H9 (cell line): ENCODE data around the gene AFF1. TPM values are rescaled to one million over a fixed set of nuclear protein-coding genes. Genes with fewer than 3 reads are reported as not detected.

ENCODE experiments used
- DNase-seq: peaks from one replicate; pipeline ENCODE4 v3.0.0-alpha.2; 2017
- H2AFZ ChIP-seq: one replicate; pipeline ENCODE4 v1.6.1; 2013; ENCODE audit warnings: mild to moderate bottlenecking, low read length, control low read depth, moderate library complexity
- H2AK5ac ChIP-seq: 2 replicates; pipeline ENCODE4 v1.6.1; 2013; ENCODE audit warnings: low read length, control low read depth, mixed read lengths; ENCODE audit not compliant: insufficient read length
- H2BK120ac ChIP-seq: one replicate; pipeline ENCODE4 v1.6.1; 2013; ENCODE audit warnings: low read depth, mild to moderate bottlenecking, low read length, control low read depth, inconsistent platforms; ENCODE audit not compliant: poor library complexity, severe bottlenecking
- H2BK12ac ChIP-seq: 2 replicates; pipeline ENCODE4 v1.6.1; 2013; ENCODE audit warnings: low read length, control low read depth, mixed read lengths, low read depth; ENCODE audit not compliant: insufficient read length
- H2BK15ac ChIP-seq: 2 replicates; pipeline ENCODE4 v1.6.1; 2013; ENCODE audit warnings: low read depth, low read length, control low read depth
- H2BK20ac ChIP-seq: one replicate; pipeline ENCODE4 v1.6.1; 2013; ENCODE audit warnings: low read depth, mild to moderate bottlenecking, low read length, control low read depth, inconsistent platforms; ENCODE audit not compliant: poor library complexity, severe bottlenecking
- H2BK5ac ChIP-seq: 2 replicates; pipeline ENCODE4 v1.6.1; 2013; ENCODE audit warnings: low read length, control low read depth, mixed read lengths; ENCODE audit not compliant: insufficient read length
- H3K14ac ChIP-seq: 2 replicates; pipeline ENCODE4 v1.6.1; 2013; ENCODE audit warnings: low read length, control low read depth; ENCODE audit not compliant: insufficient read depth
- H3K18ac ChIP-seq: 2 replicates; pipeline ENCODE4 v1.6.1; 2013; ENCODE audit warnings: low read depth, mild to moderate bottlenecking, mixed read lengths, low read length, control low read depth; ENCODE audit not compliant: insufficient read length
- H3K23ac ChIP-seq: 2 replicates; pipeline ENCODE4 v1.6.1; 2013; ENCODE audit warnings: low read length, control low read depth, mixed read lengths, low read depth; ENCODE audit not compliant: insufficient read length
- H3K23me2 ChIP-seq: 2 replicates; pipeline ENCODE4 v1.6.1; 2013; ENCODE audit warnings: low read depth, mild to moderate bottlenecking, mixed read lengths, low read length, control low read depth; ENCODE audit not compliant: insufficient read length, poor library complexity, severe bottlenecking
- H3K27ac ChIP-seq: 2 replicates; pipeline ENCODE4 v1.5.1; 2013; ENCODE audit warnings: low read length, control low read depth, mixed read lengths, low read depth; ENCODE audit not compliant: insufficient read length
- H3K27me3 ChIP-seq: 2 replicates; pipeline ENCODE4 v1.6.1; 2013; ENCODE audit warnings: low read length, control low read depth, inconsistent platforms; ENCODE audit not compliant: insufficient read depth
- H3K4ac ChIP-seq: 2 replicates; pipeline ENCODE4 v1.6.1; 2013; ENCODE audit warnings: low read depth, mild to moderate bottlenecking, control low read depth, inconsistent platforms, low read length, moderate library complexity
- H3K4me1 ChIP-seq: 2 replicates; pipeline ENCODE4 v1.6.1; 2013; ENCODE audit warnings: low read length, control low read depth, inconsistent platforms; ENCODE audit not compliant: insufficient read depth
- H3K4me2 ChIP-seq: 2 replicates; pipeline ENCODE4 v1.6.1; 2013; ENCODE audit warnings: low read length, control low read depth, mixed read lengths; ENCODE audit not compliant: insufficient read length, insufficient read depth
- H3K56ac ChIP-seq: 2 replicates; pipeline ENCODE4 v1.6.1; 2013; ENCODE audit warnings: low read depth, mild to moderate bottlenecking, mixed read lengths, low read length, control low read depth; ENCODE audit not compliant: insufficient read length
- H3K79me1 ChIP-seq: 2 replicates; pipeline ENCODE4 v1.6.1; 2013; ENCODE audit warnings: low read depth, mild to moderate bottlenecking, moderate library complexity, low read length, control low read depth, inconsistent platforms; ENCODE audit not compliant: insufficient read depth, poor library complexity, severe bottlenecking
- H3K79me2 ChIP-seq: 2 replicates; pipeline ENCODE4 v1.6.1; 2013; ENCODE audit warnings: low read length, control low read depth, inconsistent platforms; ENCODE audit not compliant: insufficient read depth
- H3K9ac ChIP-seq: 2 replicates; pipeline ENCODE4 v1.6.1; 2013; ENCODE audit warnings: low read length, control low read depth, mixed read lengths; ENCODE audit not compliant: insufficient read length; ENCODE audit errors: extremely low read depth
- H3K9me3 ChIP-seq: one replicate; pipeline ENCODE4 v1.6.1; 2013; ENCODE audit warnings: low read depth, low read length, inconsistent platforms; ENCODE audit not compliant: control insufficient read depth
- H3T11ph ChIP-seq: one replicate; pipeline ENCODE4 v1.6.1; 2013; ENCODE audit warnings: mild to moderate bottlenecking, low read length, control low read depth, inconsistent platforms
- H4K20me1 ChIP-seq: one replicate; pipeline ENCODE4 v1.6.1; 2013; ENCODE audit not compliant: control insufficient read depth, insufficient read length, insufficient read depth
- H4K5ac ChIP-seq: 2 replicates; pipeline ENCODE4 v1.6.1; 2013; ENCODE audit warnings: low read depth, mild to moderate bottlenecking, mixed read lengths, low read length, control low read depth; ENCODE audit not compliant: insufficient read length
- H4K8ac ChIP-seq: replicated peaks from 2 replicates; pipeline ENCODE4 v1.6.1; 2013; ENCODE audit warnings: low read length, control low read depth, mixed read lengths, low read depth; ENCODE audit not compliant: insufficient read length
- H4K91ac ChIP-seq: 2 replicates; pipeline ENCODE4 v1.6.1; 2013; ENCODE audit warnings: low read depth, mild to moderate bottlenecking, moderate library complexity, mixed read lengths, low read length, control low read depth; ENCODE audit not compliant: insufficient read length
- H3K27ac Mint-ChIP-seq, 3 experiments: 2 replicates in 2 of 3; 3 replicates in 1 of 3; pipeline ENCODE4 v1.8.0; 2020 to 2021; ENCODE audit warnings: mixed read lengths in 3 of 3, mild to moderate bottlenecking in 1 of 3, moderate library complexity in 1 of 3
- H3K27me3 Mint-ChIP-seq: 2 replicates; pipeline ENCODE4 v1.8.0; 2021; ENCODE audit warnings: low read depth, mild to moderate bottlenecking, moderate library complexity, mixed read lengths
- H3K36me3 Mint-ChIP-seq, 3 experiments: 2 replicates in 2 of 3; 3 replicates in 1 of 3; pipeline ENCODE4 v1.8.0; 2020 to 2021; ENCODE audit warnings: low read depth in 3 of 3, mixed read lengths in 3 of 3; ENCODE audit not compliant: insufficient read depth in 1 of 3
- H3K4me1 Mint-ChIP-seq, 2 experiments: 2 replicates each; pipeline ENCODE4 v1.8.0; 2020; ENCODE audit warnings: mixed read lengths in 2 of 2
- H3K4me3 Mint-ChIP-seq, 2 experiments: 2 replicates in 1 of 2; 3 replicates in 1 of 2; pipeline ENCODE4 v1.8.0; 2020 to 2021; ENCODE audit warnings: mild to moderate bottlenecking in 2 of 2, mixed read lengths in 2 of 2, moderate library complexity in 1 of 2
- H3K9me3 Mint-ChIP-seq, 2 experiments: 2 replicates in 1 of 2; 3 replicates in 1 of 2; pipeline ENCODE4 v1.8.0; 2020; ENCODE audit warnings: mild to moderate bottlenecking in 2 of 2, mixed read lengths in 2 of 2, moderate library complexity in 1 of 2
- CTCF ChIP-seq: fragments of 200-600 bp; sonication (generic); conservative IDR thresholded peaks from 3 replicates; pipeline ENCODE4 v1.8.0; 2021; ENCODE audit warnings: antibody characterized with exemption, mild to moderate bottlenecking
- WGBS: extraction: QIAGEN DNeasy Blood & Tissue Kit; methylation state at CpG from one replicate; pipeline ENCODE4 v1.1.7; 2013; ENCODE audit warnings: missing lambda C conversion rate, low lambda C conversion rate, mixed read lengths; ENCODE audit not compliant: insufficient read length; ENCODE audit errors: extremely low coverage; 5-methylcytosine and 5-hydroxymethylcytosine counted together
- total RNA-seq: library from RNA; stranded (reverse); gene quantifications from 2 replicates; pipeline ENCODE4 v1.2.1, GENCODE V29; 2021

Gene AFF1
- total RNA-seq, 1 experiment from 2014 or later = 74.5 TPM

- Histone ChIP-seq H2BK120ac (no peak overlapping the region), H2AK5ac (no peak overlapping the region), H3K79me1 (no peaks in the 10 kb centered on the region), H3K27ac (no peak overlapping the region), H2BK12ac (no peak overlapping the region), H3K4me2 (peak overlapping the region; percentile 93), H2AFZ (peak overlapping the region; percentile 1), H3K4ac (no peak overlapping the region), H3K27me3 (no peaks in the 10 kb centered on the region), H4K5ac (no peak overlapping the region), H3K23ac (no peak overlapping the region), H4K8ac (no peak overlapping the region), H4K20me1 (no peaks in the 10 kb centered on the region), H3K18ac (no peak overlapping the region), H2BK20ac (no peak overlapping the region), H3K23me2 (peaks cover 15% of the 10 kb centered on the region), H3K9ac (peak overlapping the region; percentile 62), H2BK15ac (no peak overlapping the region), H2BK5ac (no peak overlapping the region), H3K14ac (no peak overlapping the region), H3K56ac (no peak overlapping the region), H3K79me2 (peaks cover 15% of the 10 kb centered on the region), H4K91ac (no peak overlapping the region), H3K4me1 (no peaks in the 10 kb centered on the region), H3K9me3 (no peaks in the 10 kb centered on the region), H3T11ph (no peak overlapping the region)
- Mint-ChIP-seq H3K27me3 (no peaks in the 10 kb centered on the region), H3K36me3 (peaks cover 0 to 2% (median 0%) of the 10 kb centered on the region in 3 experiments; a peak in 2 of 7 replicates), H3K4me3 (peak overlapping the region; percentile 79 to 85), H3K4me1 (peaks cover 26 to 32% of the 10 kb centered on the region in 2 experiments), H3K27ac (peak overlapping the region; percentile 20 to 94 (median 93); a peak in 6 of 7 replicates), H3K9me3 (no peaks in the 10 kb centered on the region)
- no peak for DNase-seq
- WGBS = no CpG with 5 or more reads among the region's 15 CpGs
- no peak for TF ChIP-seq CTCF
Observed at GRCh38 chr4:86934147-86934770, 552 bp upstream of the AFF1 start.
